GM18909 (cell line): Measurements from ENCODE around the gene EDDM13.
"Not testable (repeated sequence)": the region's sequence is repeated elsewhere in the genome, so short reads cannot be mapped to it uniquely, and the experiment has no call there.

ENCODE experiments used
- ATAC-seq: cut with Tn5 transposase; IDR thresholded peaks from one replicate; pipeline ENCODE4 v1.9.1; 2021; ENCODE audit warnings: mild to moderate bottlenecking; ENCODE audit not compliant: unreplicated experiment, poor library complexity

EDDM13 gene, protein sequence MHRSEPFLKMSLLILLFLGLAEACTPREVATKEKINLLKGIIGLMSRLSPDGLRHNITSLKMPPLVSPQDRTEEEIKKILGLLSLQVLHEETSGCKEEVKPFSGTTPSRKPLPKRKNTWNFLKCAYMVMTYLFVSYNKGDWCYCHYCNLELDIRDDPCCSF

GRCh38 chr19:56272161-56272798, at the start of gene EDDM13:
TSS of gene EDDM13 (plus strand) at chr19:56272748. CDS start at chr19:56272835, 87 bp downstream.
- no peak for ATAC-seq

GRCh38 chr19:56222901-56223300, 49.6 kb upstream of the EDDM13 start:
- ATAC-seq = no peak

GRCh38 chr19:56223481-56223880, 49.1 kb upstream of the EDDM13 start:
- ATAC-seq = no peak

DNA sequence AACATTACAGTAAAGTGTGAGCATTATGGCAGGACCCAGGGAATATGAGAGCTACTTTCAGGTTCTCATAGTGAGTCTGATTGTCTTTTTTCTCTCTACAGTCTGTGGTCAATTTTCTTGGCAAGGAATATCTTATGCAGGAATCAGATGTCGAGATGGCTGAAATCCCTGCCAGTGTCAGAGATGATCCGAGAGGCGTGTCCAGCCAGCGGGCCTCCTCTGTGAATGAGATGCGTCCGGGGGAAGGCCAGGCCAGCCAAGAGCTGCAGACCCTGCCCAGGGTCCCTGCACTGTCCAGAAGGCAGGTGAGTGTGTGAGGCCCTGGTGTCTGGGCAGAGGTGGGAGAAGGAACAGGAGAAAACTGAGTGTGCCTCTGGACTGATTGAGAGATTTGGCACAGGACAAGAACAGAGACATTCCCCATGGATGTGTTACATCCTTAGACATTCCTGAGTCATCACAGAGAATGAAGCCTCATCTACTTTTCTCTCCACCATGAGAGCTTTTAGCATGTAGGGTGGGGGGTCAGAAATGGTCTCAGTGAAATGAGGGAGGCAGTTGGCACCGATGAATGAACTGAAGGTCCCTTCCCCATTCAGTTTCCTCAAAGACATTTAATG, 27.3 kb upstream of the EDDM13 start:
- no peak for ATAC-seq

- not testable (repeated sequence) for ATAC-seq
Measured at GRCh38 chr19:56245764-56246163, 26.8 kb upstream of the EDDM13 start.

GRCh38 chr19:56248736-56249338, 23.7 kb upstream of the EDDM13 start:
- ATAC-seq = not testable (repeated sequence)

- no peak for ATAC-seq
Measured at GRCh38 chr19:56252699-56253422, 19.7 kb upstream of the EDDM13 start.

- ATAC-seq = no peak
Measured at GRCh38 chr19:56253737-56254136, 18.8 kb upstream of the EDDM13 start.

GRCh38 chr19:56258272-56258671, 14.3 kb upstream of the EDDM13 start:
- no peak for ATAC-seq

DNA sequence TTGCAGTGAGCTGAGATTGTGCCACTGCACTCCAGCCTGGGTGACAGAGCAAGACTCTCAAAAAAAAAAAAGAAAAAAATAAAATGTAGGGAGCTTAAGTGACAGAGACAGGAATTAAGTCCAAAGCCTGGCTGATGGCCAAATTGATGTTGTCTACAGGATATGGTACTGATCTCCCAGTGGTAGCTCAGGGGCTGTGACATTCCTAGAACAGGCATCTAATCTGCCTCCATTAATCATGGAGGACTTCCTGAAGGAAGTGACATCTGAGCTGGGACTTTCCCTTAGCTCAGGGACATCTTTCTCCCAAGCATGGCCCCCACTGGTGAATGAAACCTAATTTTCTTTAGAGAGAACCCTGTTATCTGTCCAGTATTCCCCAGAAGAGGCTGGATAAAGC, 11.4 kb upstream of the EDDM13 start:
- no peak for ATAC-seq

- not testable (repeated sequence) for ATAC-seq
Measured at GRCh38 chr19:56261932-56262331, 10.6 kb upstream of the EDDM13 start.

DNA sequence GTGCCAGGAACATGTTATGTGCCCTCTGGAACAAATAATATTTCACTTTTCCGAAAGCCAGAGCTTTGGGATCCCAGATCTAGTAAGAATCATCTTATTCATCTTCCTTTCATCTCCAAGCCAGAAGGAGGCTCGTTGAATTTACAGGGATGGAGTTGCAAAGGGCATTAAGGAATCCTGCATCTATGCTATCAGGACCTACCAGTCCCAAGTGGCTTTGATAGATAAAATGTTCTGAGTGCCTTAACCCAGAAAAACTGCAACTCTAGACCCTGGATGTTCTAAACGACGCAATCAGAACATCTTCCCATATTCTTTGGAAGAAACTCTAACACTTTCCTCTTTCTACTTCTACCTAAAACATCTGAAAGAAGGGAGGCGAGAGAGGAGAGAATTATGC, 9.2 kb upstream of the EDDM13 start:
- ATAC-seq = no peak

DNA sequence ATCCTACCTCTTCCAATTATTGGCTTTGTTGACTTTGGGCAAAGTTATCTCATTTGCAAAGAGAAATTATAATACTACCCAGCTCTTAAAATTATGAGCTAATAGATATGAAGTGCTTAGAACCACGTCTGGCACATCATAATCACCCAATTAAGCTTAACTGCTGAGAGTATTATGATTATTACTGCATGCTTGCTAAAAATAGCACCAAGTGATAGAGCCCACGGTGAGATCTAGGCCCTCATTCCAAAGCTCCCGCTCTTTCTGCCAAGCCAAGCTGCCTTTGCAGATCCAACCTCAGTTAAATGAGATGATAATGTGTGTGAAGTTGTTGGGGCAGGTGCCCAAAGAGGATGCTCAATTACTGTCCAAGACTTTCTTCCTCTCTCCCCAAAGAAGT, 6.5 kb upstream of the EDDM13 start:
- ATAC-seq = no peak

GRCh38 chr19:56269348-56269747, 3.2 kb upstream of the EDDM13 start:
- ATAC-seq = no peak

- ATAC-seq = no peak
Measured at GRCh38 chr19:56270676-56271075, 1.9 kb upstream of the EDDM13 start.

DNA sequence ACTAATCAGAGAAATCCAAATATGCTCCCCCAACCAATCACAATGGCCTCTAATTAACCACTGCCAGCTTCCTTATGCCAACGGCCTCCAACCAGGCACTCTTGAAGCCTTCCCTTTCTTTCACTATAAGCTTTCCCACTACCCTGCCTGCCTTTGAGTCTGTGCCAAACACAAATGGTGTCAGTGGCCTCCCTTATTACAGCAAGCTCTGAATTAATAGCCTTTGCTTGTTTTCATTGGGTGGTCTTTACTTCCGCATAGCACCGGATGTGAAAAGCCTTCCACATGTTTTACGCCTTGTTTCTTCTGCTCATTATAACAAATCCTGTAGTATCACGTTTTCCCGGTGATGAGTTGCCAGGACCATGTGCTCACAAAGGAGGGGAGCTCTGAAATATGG, 1.4 kb upstream of the EDDM13 start:
- no peak for ATAC-seq

DNA sequence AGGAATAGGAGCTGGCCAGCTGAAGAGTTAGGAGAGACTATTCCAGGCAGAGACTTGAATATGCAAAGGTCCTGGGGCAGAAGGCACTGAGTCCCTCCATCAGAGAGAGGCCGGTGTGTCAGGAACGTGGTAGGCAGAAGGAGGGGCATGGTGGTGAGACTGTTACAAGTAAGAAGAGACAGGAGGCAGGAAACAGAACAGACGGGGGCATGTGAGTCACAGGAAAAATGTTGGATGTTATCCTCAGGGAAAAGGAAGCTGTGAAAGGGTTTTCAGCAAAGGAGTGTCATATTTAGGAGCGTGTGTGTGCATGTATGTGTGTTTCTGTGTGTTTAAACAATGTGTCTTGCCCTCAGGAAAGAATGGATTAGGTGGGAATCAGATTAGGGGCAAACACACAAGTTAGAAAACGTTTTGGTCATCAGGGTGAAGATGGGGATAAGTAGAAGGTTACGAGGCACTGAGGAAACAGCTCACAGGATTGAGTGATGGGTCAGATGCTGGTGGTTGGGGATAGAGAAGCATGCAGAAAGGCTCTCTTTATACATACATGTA, 1.1 kb downstream of the EDDM13 start:
- ATAC-seq = no peak

DNA sequence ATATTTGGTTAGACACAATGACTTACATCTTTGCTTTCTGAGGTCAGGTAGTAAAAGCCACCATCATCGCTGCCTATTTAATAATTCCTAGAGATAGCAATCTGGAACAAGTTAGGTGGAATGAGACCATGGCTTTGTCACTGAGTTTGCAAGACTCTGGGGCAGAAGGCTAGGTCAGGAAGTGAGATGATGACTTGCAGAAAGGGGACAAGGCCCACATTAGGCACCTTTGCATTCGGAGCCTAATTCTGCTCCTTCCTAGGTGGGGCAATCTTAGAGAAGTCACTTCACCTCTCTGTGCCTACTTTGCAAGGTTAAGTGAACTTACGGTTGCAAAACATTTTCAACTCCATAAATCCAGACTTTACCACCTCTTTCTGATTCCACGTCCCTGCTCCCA, 10.3 kb downstream of the EDDM13 start:
- no peak for ATAC-seq

- ATAC-seq = no peak
Measured at GRCh38 chr19:56284746-56285145, 12.2 kb downstream of the EDDM13 start.

- ATAC-seq = no peak
Measured at GRCh38 chr19:56290104-56290503, 17.6 kb downstream of the EDDM13 start.

- ATAC-seq = no peak
Measured at GRCh38 chr19:56291867-56292266, 19.3 kb downstream of the EDDM13 start.
